Activated naive CD8-positive, alpha-beta T cell treated with anti-CD3 and anti-CD28 coated beads, Interleukin-2, amount 50 U/mL, for 24 hours (primary cell): ENCODE data around the gene SLC8A1.

Experiments
- ATAC-seq: fragments of 150-1000 bp; cut with Tn5 transposase; one replicate; pipeline ENCODE4 v1.10.0; 2021
- DNase-seq: peaks from one replicate; pipeline ENCODE4 v3.0.0; 2021
- H3K27ac Mint-ChIP-seq: one replicate; pipeline ENCODE4 v1.8.0; 2021; ENCODE audit warnings: mild to moderate bottlenecking, mixed read lengths
- H3K27me3 Mint-ChIP-seq: one replicate; pipeline ENCODE4 v1.8.0; 2021; ENCODE audit warnings: mixed read lengths
- H3K36me3 Mint-ChIP-seq: one replicate; pipeline ENCODE4 v1.8.0; 2021; ENCODE audit warnings: low read depth, mixed read lengths
- H3K4me1 Mint-ChIP-seq: one replicate; pipeline ENCODE4 v1.8.0; 2021; ENCODE audit warnings: mixed read lengths
- H3K4me3 Mint-ChIP-seq: one replicate; pipeline ENCODE4 v1.8.0; 2021; ENCODE audit warnings: mild to moderate bottlenecking, moderate library complexity, mixed read lengths
- H3K9me3 Mint-ChIP-seq: one replicate; pipeline ENCODE4 v1.8.0; 2021; ENCODE audit warnings: mixed read lengths

Gene SLC8A1

GRCh38 chr2:40451918-40452605 is at the start of gene SLC8A1:
SLC8A1 (minus strand) TSS chr2:40452090.
- Mint-ChIP-seq H3K4me1 (peaks cover 8% of the 10 kb centered on the region), H3K9me3 (no peaks in the 10 kb centered on the region), H3K27me3 (peaks cover 45% of the 10 kb centered on the region), H3K4me3 (peak within 1 kb of the TSS; percentile 78), H3K36me3 (peaks cover 3% of the 10 kb centered on the region), H3K27ac (peak within 1 kb of the TSS; percentile 76)
- DNase-seq: peak; percentile 17
- ATAC-seq: peak; percentile 40

- Mint-ChIP-seq H3K27ac (no peak overlapping the region), H3K4me3 (no peak overlapping the region), H3K27me3 (no peaks in the 10 kb centered on the region), H3K36me3 (no peaks in the 10 kb centered on the region), H3K9me3 (no peaks in the 10 kb centered on the region), H3K4me1 (no peaks in the 10 kb centered on the region)
- ATAC-seq (no peak), DNase-seq (no peak)
These were observed 47.5 kb upstream of the SLC8A1 start for GRCh38 chr2:40499437-40499836.

GRCh38 chr2:40497251-40497859 is 45.5 kb upstream of the SLC8A1 start:
- DNase-seq (no peak), ATAC-seq (no peak)
- Mint-ChIP-seq H3K27me3 (no peaks in the 10 kb centered on the region), H3K36me3 (no peaks in the 10 kb centered on the region), H3K4me1 (no peaks in the 10 kb centered on the region), H3K9me3 (no peaks in the 10 kb centered on the region), H3K27ac (no peak overlapping the region), H3K4me3 (no peak overlapping the region)

- Mint-ChIP-seq H3K27ac (no peak overlapping the region), H3K4me1 (peaks cover 9% of the 10 kb centered on the region), H3K9me3 (peaks cover 3% of the 10 kb centered on the region), H3K27me3 (no peaks in the 10 kb centered on the region), H3K36me3 (no peaks in the 10 kb centered on the region), H3K4me3 (peak overlapping the region; percentile 47)
- DNase-seq (no peak), ATAC-seq (no peak)
These were observed 37.7 kb upstream of the SLC8A1 start for GRCh38 chr2:40489678-40489960.

DNA sequence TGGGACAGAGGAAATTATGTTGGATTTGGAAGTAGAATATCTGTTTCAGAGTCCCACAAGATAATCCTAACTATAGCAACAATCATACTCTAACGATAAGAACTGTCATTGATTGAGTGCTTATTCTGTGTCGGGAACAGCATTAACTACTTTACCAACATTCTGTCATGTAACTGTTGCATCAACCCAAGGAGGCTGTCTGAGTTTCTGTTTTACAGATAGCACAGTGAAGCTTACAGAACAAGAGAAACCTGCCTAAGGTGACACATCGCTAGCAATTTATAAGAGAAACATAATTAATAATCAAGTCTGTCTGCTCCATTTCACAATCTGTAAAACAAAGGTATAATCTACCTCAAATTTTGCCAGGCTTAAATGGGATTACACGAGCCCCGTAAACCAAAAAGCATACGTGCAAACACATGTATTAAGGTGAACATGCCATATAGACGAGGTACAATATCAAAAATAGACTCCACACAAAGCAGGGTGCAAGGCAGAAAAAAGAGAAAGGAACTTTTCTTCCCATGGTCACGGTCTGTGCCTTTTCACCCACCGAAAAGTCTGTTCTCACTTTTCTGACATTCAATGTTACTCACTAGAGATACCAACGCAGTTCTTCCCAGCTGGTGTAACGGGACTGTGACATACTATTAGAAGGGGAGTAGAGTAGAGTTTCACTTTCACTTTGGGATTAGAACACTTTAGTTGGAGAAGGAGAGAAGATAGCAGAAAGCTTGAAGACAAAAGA is 37.2 kb upstream of the SLC8A1 start:
- H3K27ac Mint-ChIP-seq: no peak overlapping the region
- no peaks in the 10 kb centered on the region for H3K27me3 Mint-ChIP-seq
- peak overlapping the region; percentile 47 for H3K4me3 Mint-ChIP-seq

GRCh38 chr2:40488101-40488601 is 36.3 kb upstream of the SLC8A1 start:
- Mint-ChIP-seq H3K36me3 (no peaks in the 10 kb centered on the region), H3K4me3 (no peak overlapping the region), H3K9me3 (peaks cover 3% of the 10 kb centered on the region), H3K27ac (no peak overlapping the region), H3K4me1 (peaks cover 9% of the 10 kb centered on the region), H3K27me3 (no peaks in the 10 kb centered on the region)
- DNase-seq (no peak), ATAC-seq (no peak)

More for the DNA sequence above, 37.2 kb upstream of the SLC8A1 start:
- ATAC-seq (peak; percentile 46), DNase-seq (no peak)
- Mint-ChIP-seq H3K9me3 (peaks cover 3% of the 10 kb centered on the region), H3K36me3 (no peaks in the 10 kb centered on the region), H3K4me1 (peaks cover 9% of the 10 kb centered on the region)

DNA sequence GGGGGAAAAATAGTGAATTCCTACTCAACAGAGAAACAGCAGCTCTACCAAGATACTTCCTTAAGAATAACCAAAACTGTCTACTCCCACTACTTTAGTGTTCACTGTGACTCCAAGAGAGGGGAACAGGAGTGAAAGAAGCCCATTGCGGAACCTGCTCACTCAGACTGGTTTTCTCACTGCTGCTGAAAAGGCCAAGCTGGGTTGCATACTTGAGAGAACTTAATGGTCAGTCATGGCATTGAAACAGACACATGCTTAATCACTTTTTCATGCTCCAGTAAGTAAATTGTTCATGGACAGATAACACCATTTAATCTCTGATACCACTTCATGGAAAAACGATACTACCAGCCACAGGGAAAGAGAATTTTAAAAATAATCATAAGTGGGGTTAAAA is 35.7 kb upstream of the SLC8A1 start:
- peaks cover 3% of the 10 kb centered on the region for H3K9me3 Mint-ChIP-seq
- ATAC-seq (no peak), DNase-seq (no peak)
- H3K4me3 Mint-ChIP-seq: no peak overlapping the region
- no peaks in the 10 kb centered on the region for H3K27me3 Mint-ChIP-seq
- H3K27ac Mint-ChIP-seq: no peak overlapping the region
- peaks cover 9% of the 10 kb centered on the region for H3K4me1 Mint-ChIP-seq
- no peaks in the 10 kb centered on the region for H3K36me3 Mint-ChIP-seq

DNA sequence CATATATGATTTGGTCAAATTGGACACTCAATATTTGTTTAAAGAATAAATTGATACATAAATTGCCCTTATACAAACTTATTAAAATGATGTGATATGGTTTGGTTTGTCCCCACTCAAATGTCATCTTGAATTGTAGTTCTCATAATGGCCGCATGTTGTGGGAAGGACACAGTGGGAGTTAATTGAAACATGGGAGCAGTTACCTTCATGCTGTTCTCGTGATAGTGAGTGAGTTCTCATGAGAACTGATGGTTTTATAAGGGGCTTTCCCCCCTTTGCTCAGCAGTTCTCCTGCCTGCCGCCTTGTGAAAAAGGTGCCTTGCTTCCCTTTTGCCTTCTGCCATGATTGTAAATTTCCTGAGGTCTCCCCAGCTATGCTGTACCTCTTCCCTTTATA is 34.0 kb upstream of the SLC8A1 start:
- H3K27ac Mint-ChIP-seq: no peak overlapping the region
- peaks cover 2% of the 10 kb centered on the region for H3K9me3 Mint-ChIP-seq
- peaks cover 9% of the 10 kb centered on the region for H3K4me1 Mint-ChIP-seq
- H3K36me3 Mint-ChIP-seq: no peaks in the 10 kb centered on the region
- DNase-seq (no peak), ATAC-seq (no peak)
- H3K4me3 Mint-ChIP-seq: no peak overlapping the region
- no peaks in the 10 kb centered on the region for H3K27me3 Mint-ChIP-seq

DNA sequence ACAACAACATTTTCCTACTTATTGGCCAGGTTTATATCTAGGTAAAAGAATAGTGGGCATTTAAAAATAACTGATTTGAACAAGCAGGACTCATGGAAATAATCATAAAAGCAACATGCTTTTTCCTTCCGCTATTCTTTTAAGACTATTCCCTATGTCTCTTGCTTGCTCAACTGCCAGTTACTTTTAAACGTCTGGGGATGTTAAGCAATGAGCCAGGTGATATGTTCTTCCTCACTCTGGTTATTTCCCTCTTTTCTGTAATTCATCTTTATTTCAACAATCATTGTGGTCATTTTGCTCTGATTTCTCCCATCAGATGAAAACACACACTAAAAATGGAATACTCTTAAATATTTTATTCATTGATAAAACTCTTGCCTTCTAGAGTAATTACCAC is 33.4 kb upstream of the SLC8A1 start:
- DNase-seq (no peak), ATAC-seq (no peak)
- Mint-ChIP-seq H3K27me3 (no peaks in the 10 kb centered on the region), H3K4me1 (peaks cover 9% of the 10 kb centered on the region), H3K36me3 (no peaks in the 10 kb centered on the region), H3K27ac (no peak overlapping the region), H3K4me3 (no peak overlapping the region), H3K9me3 (no peaks in the 10 kb centered on the region)

DNA sequence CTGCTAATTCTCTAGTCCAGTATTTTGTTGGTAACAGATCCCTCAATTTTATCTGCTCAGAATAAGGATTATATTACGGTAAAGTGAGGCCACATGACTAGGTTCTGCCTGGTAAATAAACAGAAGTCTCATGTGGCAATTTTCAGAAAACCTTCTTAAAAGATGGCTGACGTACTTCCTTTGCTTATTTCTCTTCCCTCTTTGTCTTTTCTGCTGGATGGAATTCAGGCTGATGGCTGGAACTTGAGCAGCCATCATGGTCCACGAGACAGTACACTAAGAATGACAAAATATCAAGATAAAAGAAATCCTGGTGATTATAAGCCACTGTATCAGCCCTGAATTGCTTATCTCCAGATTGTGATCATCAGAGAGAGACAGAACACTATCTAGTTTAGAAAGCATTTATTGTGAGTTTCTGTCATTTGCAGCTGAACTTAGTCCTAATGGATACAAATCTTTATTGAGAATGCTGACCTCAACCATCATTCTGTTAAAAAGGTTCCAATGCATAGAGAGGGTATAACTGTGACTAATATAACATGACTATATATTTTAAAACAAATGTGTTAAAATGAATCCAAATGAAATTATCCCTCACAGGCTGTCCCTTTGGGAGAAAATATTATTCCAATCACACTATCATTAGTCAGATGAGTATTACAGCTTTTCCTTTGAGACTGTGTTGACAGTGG is 31.8 kb upstream of the SLC8A1 start:
- H3K4me1 Mint-ChIP-seq: no peaks in the 10 kb centered on the region
- H3K36me3 Mint-ChIP-seq: no peaks in the 10 kb centered on the region
- H3K27ac Mint-ChIP-seq: no peak overlapping the region
- no peak for ATAC-seq
- no peak for DNase-seq
- no peaks in the 10 kb centered on the region for H3K27me3 Mint-ChIP-seq
- no peak overlapping the region for H3K4me3 Mint-ChIP-seq
- H3K9me3 Mint-ChIP-seq: no peaks in the 10 kb centered on the region

DNA sequence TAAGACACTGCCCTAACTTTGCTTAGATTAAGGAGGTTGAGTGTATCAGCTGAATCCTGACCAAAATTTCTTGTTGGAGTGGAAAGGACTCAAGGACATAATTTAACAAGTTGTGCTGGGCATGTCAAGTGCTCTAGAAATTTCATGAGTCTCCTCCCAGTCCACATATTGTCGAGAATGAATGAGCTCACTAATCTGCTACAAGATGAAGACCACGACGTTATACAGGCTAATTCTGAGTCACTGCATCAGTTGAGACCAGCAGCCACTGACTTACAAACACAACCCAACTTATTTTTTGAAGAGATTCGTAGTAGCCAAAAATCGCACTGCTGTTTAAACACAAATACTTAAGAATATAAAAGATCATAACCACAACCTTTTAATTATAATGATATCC is 28.7 kb upstream of the SLC8A1 start:
- Mint-ChIP-seq H3K36me3 (no peaks in the 10 kb centered on the region), H3K27ac (no peak overlapping the region), H3K4me3 (no peak overlapping the region), H3K4me1 (no peaks in the 10 kb centered on the region), H3K9me3 (no peaks in the 10 kb centered on the region), H3K27me3 (no peaks in the 10 kb centered on the region)
- no peak for DNase-seq
- no peak for ATAC-seq

DNA sequence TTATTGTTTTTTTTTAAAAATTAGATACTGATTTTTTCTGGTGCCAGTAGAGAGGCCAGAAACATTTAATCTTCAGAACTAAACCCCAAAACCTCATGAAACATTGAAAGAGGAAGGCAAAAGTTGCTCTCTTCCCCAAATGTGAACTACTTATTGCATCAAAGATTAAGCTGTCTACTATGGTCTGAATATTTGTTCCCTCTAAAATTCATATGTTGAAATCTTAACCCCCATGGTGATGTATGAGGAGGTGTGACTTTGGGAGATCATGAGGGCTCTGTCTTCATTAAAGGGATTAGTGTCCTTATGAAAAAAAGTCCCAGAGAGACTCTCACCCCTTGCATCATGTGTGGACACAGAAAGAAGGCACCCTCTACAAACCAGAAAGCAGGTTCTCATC is 28.2 kb upstream of the SLC8A1 start:
- no peaks in the 10 kb centered on the region for H3K36me3 Mint-ChIP-seq
- H3K27ac Mint-ChIP-seq: no peak overlapping the region
- H3K4me1 Mint-ChIP-seq: no peaks in the 10 kb centered on the region
- DNase-seq: no peak
- no peak overlapping the region for H3K4me3 Mint-ChIP-seq
- no peaks in the 10 kb centered on the region for H3K27me3 Mint-ChIP-seq
- H3K9me3 Mint-ChIP-seq: no peaks in the 10 kb centered on the region
- ATAC-seq: no peak

DNA sequence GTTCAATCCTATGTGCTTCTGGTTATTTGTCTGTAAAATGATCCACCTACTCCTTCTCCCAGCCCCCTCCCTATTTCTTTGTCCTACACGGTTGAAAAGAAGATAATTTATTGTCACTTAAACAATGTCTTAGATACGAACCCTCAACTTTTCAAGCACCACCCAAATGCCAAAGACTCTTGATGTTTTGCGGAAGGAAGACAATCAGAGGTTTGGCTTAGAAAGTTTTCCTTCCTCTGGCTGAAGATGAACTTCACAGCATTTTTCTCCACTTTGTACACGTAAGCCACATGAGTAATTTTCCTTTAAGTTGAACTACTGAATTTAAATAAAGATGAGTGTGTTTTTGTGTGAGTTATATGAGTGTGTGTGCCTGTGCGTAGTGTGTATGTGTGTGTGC is 25.5 kb upstream of the SLC8A1 start:
- Mint-ChIP-seq H3K36me3 (no peaks in the 10 kb centered on the region), H3K27me3 (no peaks in the 10 kb centered on the region), H3K9me3 (no peaks in the 10 kb centered on the region), H3K4me3 (no peak overlapping the region), H3K27ac (no peak overlapping the region), H3K4me1 (no peaks in the 10 kb centered on the region)
- no peak for DNase-seq
- no peak for ATAC-seq

DNA sequence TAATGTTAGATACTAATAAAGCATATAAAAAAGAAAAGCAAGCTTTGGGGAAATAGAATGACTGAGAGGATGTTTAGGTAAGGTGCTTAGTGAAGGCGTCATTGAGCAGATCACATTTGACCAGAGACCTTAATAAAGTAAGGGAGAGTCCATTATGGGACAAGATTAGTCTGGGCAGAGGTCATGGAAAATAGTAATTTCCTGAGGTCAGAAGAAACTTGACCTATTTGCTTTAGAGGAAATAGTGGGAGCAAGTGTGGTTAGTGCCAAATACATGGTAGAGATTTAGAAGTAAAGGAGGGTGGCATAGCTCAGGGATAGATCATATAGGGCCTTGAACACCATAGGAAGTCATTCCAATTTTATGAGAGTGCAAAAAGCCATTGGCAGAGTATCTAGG is 24.5 kb upstream of the SLC8A1 start:
- H3K36me3 Mint-ChIP-seq: no peaks in the 10 kb centered on the region
- H3K4me1 Mint-ChIP-seq: no peaks in the 10 kb centered on the region
- H3K4me3 Mint-ChIP-seq: no peak overlapping the region
- no peak for DNase-seq
- ATAC-seq: no peak
- H3K27ac Mint-ChIP-seq: no peak overlapping the region
- no peaks in the 10 kb centered on the region for H3K9me3 Mint-ChIP-seq
- H3K27me3 Mint-ChIP-seq: no peaks in the 10 kb centered on the region

DNA sequence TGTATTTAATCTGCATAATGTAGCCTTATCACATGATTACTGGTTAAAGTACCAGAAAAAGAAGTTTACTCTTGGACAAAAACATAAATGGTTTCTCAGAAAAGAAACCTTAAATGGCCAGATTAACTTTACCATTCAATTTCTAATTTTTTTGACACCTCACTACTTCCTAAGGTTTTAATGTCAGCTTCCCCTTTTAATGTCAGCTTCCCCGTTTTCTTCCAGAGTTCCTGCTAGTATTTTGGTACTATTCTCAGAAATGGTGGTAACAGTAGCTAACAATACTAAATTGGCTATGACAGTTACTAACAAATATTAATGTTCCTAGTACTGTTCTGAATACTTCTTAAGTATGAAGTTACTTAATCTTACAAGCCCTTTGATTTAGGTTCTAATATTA is 22.4 kb upstream of the SLC8A1 start:
- H3K27ac Mint-ChIP-seq: no peak overlapping the region

More for the DNA sequence above, 22.4 kb upstream of the SLC8A1 start:
- Mint-ChIP-seq H3K4me3 (no peak overlapping the region), H3K4me1 (no peaks in the 10 kb centered on the region), H3K27me3 (no peaks in the 10 kb centered on the region), H3K36me3 (no peaks in the 10 kb centered on the region), H3K9me3 (no peaks in the 10 kb centered on the region)
- no peak for DNase-seq
- ATAC-seq: no peak
